ENCODE results near the gene SEC22B. TPM values are rescaled to one million over a fixed set of nuclear protein-coding genes. Genes with fewer than 3 reads are reported as not detected.
"Not testable (repeated sequence)": the region's sequence is repeated elsewhere in the genome, so short reads cannot be mapped to it uniquely, and the experiment has no call there.

The SEC22B gene
- total and polyA plus RNA-seq, 7 experiments from 2014 or later = 17.2 to 49.6 (median 29.3) TPM

DNA sequence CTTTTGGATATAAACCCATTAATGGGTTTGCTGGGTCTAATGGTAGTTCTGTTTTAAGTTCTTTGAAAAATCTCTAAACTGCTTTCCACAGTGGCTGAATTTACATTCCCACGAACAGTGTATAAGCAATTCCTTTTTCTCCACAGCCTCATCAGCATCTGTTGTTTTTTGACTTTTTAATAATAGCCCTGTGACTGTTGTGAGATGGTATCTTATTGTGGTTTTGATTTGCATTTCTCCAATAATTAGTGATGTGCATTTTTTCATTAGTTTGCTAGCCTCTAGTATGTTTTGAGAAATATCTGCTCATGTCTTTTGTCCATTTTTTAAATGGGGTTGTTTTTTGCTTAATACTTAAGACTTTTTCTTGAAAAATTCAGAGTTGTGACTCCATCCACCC lies 11.6 kb downstream of the SEC22B start:
- CTCF ChIA-PET; H3K4me1 Mint-ChIP-seq; H3K4me3 Mint-ChIP-seq; H3K9me3 Mint-ChIP-seq; H3K4me3 ChIP-seq (ENCODE audit: low read length); DNase-seq; H3K36me3 ChIP-seq (ENCODE audit: control insufficient read depth in 2 of 3, insufficient read depth in 3 of 3, low read length in 3 of 3); POLR2A ChIA-PET; H3K36me3 Mint-ChIP-seq; H3K27me3 Mint-ChIP-seq; H3K27ac ChIP-seq (ENCODE audit: low read depth, low read length); ATAC-seq; intact Hi-C loops (cut with micrococcal nuclease); H3K9me3 ChIP-seq (ENCODE audit: control insufficient read depth in 2 of 3, low read length in 3 of 3); H3K27me3 ChIP-seq (ENCODE audit: control insufficient read depth in 2 of 2, insufficient read depth in 2 of 2, low read length in 2 of 2); H3K4me1 ChIP-seq (ENCODE audit: control insufficient read depth in 2 of 2, insufficient read depth in 2 of 2, low read length in 2 of 2): not testable (repeated sequence)
- peak overlapping the region in 1 of 9 donors; percentile 57 for H3K27ac Mint-ChIP-seq

DNA sequence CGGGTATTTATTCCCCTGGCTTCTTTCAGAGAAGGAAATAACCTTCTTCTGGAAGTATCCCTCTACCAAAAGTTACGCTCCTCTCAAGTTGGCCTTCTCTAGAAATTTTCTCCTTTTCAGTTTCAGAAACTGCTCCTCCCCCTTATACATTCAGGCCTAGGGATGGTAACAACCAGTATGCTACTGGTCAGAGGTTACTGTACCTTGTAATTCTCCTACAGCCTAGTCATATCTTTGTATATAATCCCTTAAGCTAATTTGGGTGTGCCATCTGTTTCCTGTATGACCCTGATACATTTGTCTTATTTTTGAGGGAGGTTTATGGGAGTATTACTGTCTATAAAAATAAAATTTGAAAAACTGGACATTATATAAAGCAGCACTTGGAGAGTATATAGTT lies 14.3 kb downstream of the SEC22B start:
- H3K36me3 Mint-ChIP-seq; H3K27ac Mint-ChIP-seq; CTCF ChIA-PET; ATAC-seq; H3K9me3 Mint-ChIP-seq; H3K4me1 ChIP-seq (ENCODE audit: control insufficient read depth in 2 of 2, insufficient read depth in 2 of 2, low read length in 2 of 2); H3K27me3 ChIP-seq (ENCODE audit: control insufficient read depth in 2 of 2, insufficient read depth in 2 of 2, low read length in 2 of 2); POLR2A ChIA-PET; H3K9me3 ChIP-seq (ENCODE audit: control insufficient read depth in 2 of 3, low read length in 3 of 3); H3K27me3 Mint-ChIP-seq; intact Hi-C loops (cut with micrococcal nuclease); H3K36me3 ChIP-seq (ENCODE audit: control insufficient read depth in 2 of 3, insufficient read depth in 3 of 3, low read length in 3 of 3); H3K27ac ChIP-seq (ENCODE audit: low read depth, low read length); DNase-seq; H3K4me3 ChIP-seq (ENCODE audit: low read length); H3K4me3 Mint-ChIP-seq; H3K4me1 Mint-ChIP-seq: not testable (repeated sequence)

DNA sequence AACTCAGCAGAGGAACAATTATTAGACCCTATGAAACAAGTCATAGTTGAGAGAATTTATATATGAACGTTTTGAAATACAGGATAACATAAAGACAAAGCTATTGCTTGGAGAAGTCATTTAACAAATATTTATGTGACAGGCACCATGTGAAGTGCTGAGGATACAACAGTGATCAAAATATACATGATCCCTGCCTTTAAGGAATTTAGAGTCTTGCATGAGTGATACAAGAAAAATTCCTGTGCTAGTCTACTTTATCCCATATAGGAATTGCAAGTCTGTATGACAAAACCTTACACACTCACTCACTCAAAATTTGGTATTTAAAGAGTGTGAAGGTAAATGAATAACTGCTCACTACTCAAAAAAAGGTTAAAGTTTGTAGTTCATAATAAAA lies 17.8 kb downstream of the SEC22B start:
- not testable (repeated sequence) for H3K4me1 Mint-ChIP-seq; H3K27ac ChIP-seq (ENCODE audit: low read depth, low read length)

DNA sequence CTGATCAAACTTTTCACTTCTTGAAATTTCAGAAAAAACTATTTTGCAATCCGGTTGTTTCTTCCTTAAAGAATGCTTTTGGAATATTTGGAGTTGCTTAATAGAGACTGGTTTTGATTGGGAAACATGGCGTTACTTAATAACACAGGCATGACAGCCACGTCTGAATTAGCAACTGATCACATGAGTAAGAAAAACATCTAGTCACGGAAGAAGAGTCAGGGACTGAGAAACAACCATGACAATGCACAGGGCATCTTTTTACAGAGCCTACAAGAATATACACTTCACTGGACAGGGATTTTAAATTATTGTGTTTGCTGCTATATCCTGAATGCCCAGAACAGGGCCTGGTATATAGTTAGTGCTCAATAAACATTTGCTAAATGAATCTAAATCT lies 18.2 kb downstream of the SEC22B start:
- H3K27me3 Mint-ChIP-seq; H3K27me3 ChIP-seq (ENCODE audit: control insufficient read depth in 2 of 2, insufficient read depth in 2 of 2, low read length in 2 of 2); H3K36me3 Mint-ChIP-seq; H3K27ac Mint-ChIP-seq; H3K9me3 Mint-ChIP-seq; H3K4me3 ChIP-seq (ENCODE audit: low read length); H3K4me3 Mint-ChIP-seq; H3K36me3 ChIP-seq (ENCODE audit: control insufficient read depth in 2 of 3, insufficient read depth in 3 of 3, low read length in 3 of 3); H3K27ac ChIP-seq (ENCODE audit: low read depth, low read length); CTCF ChIA-PET; H3K9me3 ChIP-seq (ENCODE audit: control insufficient read depth in 2 of 3, low read length in 3 of 3); POLR2A ChIA-PET; DNase-seq; H3K4me1 Mint-ChIP-seq; intact Hi-C loops (cut with micrococcal nuclease); H3K4me1 ChIP-seq (ENCODE audit: control insufficient read depth in 2 of 2, insufficient read depth in 2 of 2, low read length in 2 of 2): not testable (repeated sequence)
- ATAC-seq = peak; percentile 77

More for the DNA sequence above, 17.8 kb downstream of the SEC22B start:
- H3K27me3 Mint-ChIP-seq; H3K4me3 Mint-ChIP-seq; POLR2A ChIA-PET; H3K27ac Mint-ChIP-seq; H3K4me1 ChIP-seq (ENCODE audit: control insufficient read depth in 2 of 2, insufficient read depth in 2 of 2, low read length in 2 of 2); H3K9me3 Mint-ChIP-seq; H3K36me3 ChIP-seq (ENCODE audit: control insufficient read depth in 2 of 3, insufficient read depth in 3 of 3, low read length in 3 of 3); intact Hi-C loops (cut with micrococcal nuclease); CTCF ChIA-PET; H3K9me3 ChIP-seq (ENCODE audit: control insufficient read depth in 2 of 3, low read length in 3 of 3); DNase-seq; H3K36me3 Mint-ChIP-seq; H3K27me3 ChIP-seq (ENCODE audit: control insufficient read depth in 2 of 2, insufficient read depth in 2 of 2, low read length in 2 of 2); H3K4me3 ChIP-seq (ENCODE audit: low read length): not testable (repeated sequence)
- peak; percentile 22 for ATAC-seq

DNA sequence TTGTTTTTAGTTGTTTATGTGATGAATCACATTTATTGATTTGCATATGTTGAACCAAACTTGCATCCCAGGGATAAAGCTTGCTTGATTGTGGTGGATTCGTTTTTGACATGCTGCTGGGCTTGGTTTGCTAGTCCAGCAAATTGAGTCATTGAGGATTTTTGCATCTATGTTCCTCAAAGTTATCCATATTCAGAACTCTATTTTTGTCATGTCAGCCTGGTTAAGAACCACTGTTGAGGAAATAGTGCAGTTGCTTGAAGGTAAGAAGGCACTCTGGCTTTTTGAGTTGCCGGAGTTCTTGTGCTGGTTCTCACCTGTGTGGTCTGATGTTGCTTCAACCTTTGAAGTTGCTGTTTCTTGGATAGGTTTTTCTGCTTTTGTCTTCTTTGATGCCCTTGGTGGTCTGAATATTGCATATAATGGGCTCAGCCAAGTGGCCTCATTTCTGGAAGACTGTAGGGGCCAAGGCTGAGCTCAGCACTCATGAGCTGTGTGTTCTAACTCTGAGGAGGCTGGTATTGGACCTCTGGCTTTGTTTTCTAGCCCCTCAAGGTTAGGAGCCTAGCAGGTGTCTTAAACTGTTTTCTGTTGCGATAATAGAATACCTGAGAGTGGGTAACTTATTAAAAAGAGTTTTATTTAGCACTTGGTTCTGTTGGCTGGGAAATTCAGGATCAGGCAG lies 26.0 kb downstream of the SEC22B start:
- H3K36me3 Mint-ChIP-seq; H3K36me3 ChIP-seq (ENCODE audit: control insufficient read depth in 2 of 3, insufficient read depth in 3 of 3, low read length in 3 of 3); DNase-seq; POLR2A ChIA-PET; intact Hi-C loops (cut with micrococcal nuclease); H3K9me3 ChIP-seq (ENCODE audit: control insufficient read depth in 2 of 3, low read length in 3 of 3); H3K4me1 Mint-ChIP-seq; H3K27ac ChIP-seq (ENCODE audit: low read depth, low read length); H3K27me3 ChIP-seq (ENCODE audit: control insufficient read depth in 2 of 2, insufficient read depth in 2 of 2, low read length in 2 of 2); ATAC-seq; H3K4me1 ChIP-seq (ENCODE audit: control insufficient read depth in 2 of 2, insufficient read depth in 2 of 2, low read length in 2 of 2); H3K27me3 Mint-ChIP-seq; H3K4me3 ChIP-seq (ENCODE audit: low read length); H3K4me3 Mint-ChIP-seq; H3K9me3 Mint-ChIP-seq; CTCF ChIA-PET: not testable (repeated sequence)
- H3K27ac Mint-ChIP-seq = peak overlapping the region in 5 of 9 donors; percentile 15 to 87 (median 70)

DNA sequence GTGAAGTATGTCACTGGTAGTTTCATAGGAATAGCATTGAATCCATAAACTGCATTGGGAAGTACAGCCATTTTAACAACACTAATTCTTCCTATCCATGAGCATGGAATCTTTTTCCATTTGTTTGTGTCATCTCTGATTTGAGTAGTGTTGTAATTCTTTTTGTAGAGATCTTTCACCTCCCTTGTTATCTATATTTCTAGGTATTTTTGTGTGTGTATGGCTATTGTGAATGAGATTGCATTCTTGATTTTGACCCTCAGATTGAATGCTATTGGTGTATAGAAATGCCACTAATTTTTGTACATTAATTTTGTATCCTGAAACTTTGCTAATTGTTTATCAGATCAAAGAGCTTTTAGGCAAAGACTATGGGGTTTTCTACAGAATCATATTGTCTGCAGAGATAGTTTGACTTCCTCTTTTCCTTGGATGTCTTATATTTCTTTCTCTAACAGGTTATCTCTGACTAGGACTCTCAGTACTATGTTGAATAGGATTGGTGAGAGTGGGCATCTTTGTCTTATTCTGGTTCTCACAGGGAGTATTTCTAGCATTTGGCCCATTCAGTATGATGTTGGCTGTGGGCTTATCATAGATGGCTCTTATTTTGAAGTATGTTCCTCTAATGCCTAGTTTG lies 26.8 kb downstream of the SEC22B start:
- H3K9me3 Mint-ChIP-seq, POLR2A ChIA-PET: not testable (repeated sequence)
- intact Hi-C loops (cut with micrococcal nuclease) = loop anchor here in 1 of 2 donors (10.0 kb wide), 2 partner anchors 205 to 265 kb away; no protein-coding TSS in a partner anchor

DNA sequence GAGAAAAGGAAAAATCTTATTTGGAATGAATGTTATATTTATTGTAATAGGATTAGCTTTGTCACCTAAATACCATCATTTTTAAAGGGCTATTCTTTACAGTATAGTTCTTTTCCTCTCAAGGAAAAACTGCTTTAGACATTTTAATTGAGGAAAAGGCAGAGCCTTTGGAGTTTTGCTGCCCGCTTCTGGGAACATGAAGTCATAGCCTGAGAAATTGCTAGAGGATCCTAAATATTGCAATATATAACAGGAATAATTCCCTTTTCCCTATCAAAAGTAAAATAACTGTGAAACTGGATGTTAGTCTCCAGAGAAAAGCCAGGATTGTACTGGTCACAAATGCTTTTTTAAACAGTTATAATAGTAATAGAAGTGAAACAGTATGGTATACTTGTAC lies 30.5 kb downstream of the SEC22B start:
- peaks cover 7 to 17% of the 10 kb centered on the region in 2 donors for H3K4me1 ChIP-seq (ENCODE audit: control insufficient read depth in 2 of 2, insufficient read depth in 2 of 2, low read length in 2 of 2)
- H3K27ac ChIP-seq (ENCODE audit: low read depth, low read length); H3K4me3 ChIP-seq (ENCODE audit: low read length); H3K27me3 ChIP-seq (ENCODE audit: control insufficient read depth in 2 of 2, insufficient read depth in 2 of 2, low read length in 2 of 2); H3K36me3 ChIP-seq (ENCODE audit: control insufficient read depth in 2 of 3, insufficient read depth in 3 of 3, low read length in 3 of 3); H3K36me3 Mint-ChIP-seq; H3K27me3 Mint-ChIP-seq; DNase-seq; H3K27ac Mint-ChIP-seq; H3K9me3 ChIP-seq (ENCODE audit: control insufficient read depth in 2 of 3, low read length in 3 of 3); H3K9me3 Mint-ChIP-seq; CTCF ChIA-PET; H3K4me3 Mint-ChIP-seq; ATAC-seq; POLR2A ChIA-PET: not testable (repeated sequence)
- intact Hi-C loops (cut with micrococcal nuclease) = loop anchor here (2.0 to 10.0 kb wide), 3 partner anchors 197 to 261 kb away; no protein-coding TSS in a partner anchor
- H3K4me1 Mint-ChIP-seq = peaks cover 14 to 32% (median 24%) of the 10 kb centered on the region in 7 donors

More for the DNA sequence above, 26.8 kb downstream of the SEC22B start:
- ATAC-seq = peak; percentile 16
- Mint-ChIP-seq H3K4me1 (peaks cover 0 to 10% (median 5%) of the 10 kb centered on the region in 7 donors), H3K27ac (peak overlapping the region in 1 of 9 donors; percentile 43)
- H3K4me3 ChIP-seq (ENCODE audit: low read length); H3K36me3 ChIP-seq (ENCODE audit: control insufficient read depth in 2 of 3, insufficient read depth in 3 of 3, low read length in 3 of 3); H3K36me3 Mint-ChIP-seq; H3K27me3 ChIP-seq (ENCODE audit: control insufficient read depth in 2 of 2, insufficient read depth in 2 of 2, low read length in 2 of 2); H3K9me3 ChIP-seq (ENCODE audit: control insufficient read depth in 2 of 3, low read length in 3 of 3); H3K27me3 Mint-ChIP-seq; H3K4me3 Mint-ChIP-seq; H3K4me1 ChIP-seq (ENCODE audit: control insufficient read depth in 2 of 2, insufficient read depth in 2 of 2, low read length in 2 of 2); H3K27ac ChIP-seq (ENCODE audit: low read depth, low read length); CTCF ChIA-PET; DNase-seq: not testable (repeated sequence)

Measured in naive thymus-derived CD4-positive, alpha-beta T cell (primary cell).